ENCODE measurements around the gene KANSL1. TPM values are rescaled to one million over a fixed set of nuclear protein-coding genes. Genes with fewer than 3 reads are reported as not detected.

KANSL1 gene, protein sequence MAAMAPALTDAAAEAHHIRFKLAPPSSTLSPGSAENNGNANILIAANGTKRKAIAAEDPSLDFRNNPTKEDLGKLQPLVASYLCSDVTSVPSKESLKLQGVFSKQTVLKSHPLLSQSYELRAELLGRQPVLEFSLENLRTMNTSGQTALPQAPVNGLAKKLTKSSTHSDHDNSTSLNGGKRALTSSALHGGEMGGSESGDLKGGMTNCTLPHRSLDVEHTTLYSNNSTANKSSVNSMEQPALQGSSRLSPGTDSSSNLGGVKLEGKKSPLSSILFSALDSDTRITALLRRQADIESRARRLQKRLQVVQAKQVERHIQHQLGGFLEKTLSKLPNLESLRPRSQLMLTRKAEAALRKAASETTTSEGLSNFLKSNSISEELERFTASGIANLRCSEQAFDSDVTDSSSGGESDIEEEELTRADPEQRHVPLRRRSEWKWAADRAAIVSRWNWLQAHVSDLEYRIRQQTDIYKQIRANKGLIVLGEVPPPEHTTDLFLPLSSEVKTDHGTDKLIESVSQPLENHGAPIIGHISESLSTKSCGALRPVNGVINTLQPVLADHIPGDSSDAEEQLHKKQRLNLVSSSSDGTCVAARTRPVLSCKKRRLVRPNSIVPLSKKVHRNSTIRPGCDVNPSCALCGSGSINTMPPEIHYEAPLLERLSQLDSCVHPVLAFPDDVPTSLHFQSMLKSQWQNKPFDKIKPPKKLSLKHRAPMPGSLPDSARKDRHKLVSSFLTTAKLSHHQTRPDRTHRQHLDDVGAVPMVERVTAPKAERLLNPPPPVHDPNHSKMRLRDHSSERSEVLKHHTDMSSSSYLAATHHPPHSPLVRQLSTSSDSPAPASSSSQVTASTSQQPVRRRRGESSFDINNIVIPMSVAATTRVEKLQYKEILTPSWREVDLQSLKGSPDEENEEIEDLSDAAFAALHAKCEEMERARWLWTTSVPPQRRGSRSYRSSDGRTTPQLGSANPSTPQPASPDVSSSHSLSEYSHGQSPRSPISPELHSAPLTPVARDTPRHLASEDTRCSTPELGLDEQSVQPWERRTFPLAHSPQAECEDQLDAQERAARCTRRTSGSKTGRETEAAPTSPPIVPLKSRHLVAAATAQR (N-terminal part only)
- total RNA-seq (2012; rRNA removed) (48.0 and 49.6 TPM in 2 replicates), polyA plus RNA-seq (2012; rRNA removed) (15.6 and 19.1 TPM in 2 replicates), Bru-seq, nascent RNA (percentile 96 among the genes with signal in this experiment), BruChase-seq, experiment 1, labeled RNA remaining after a 6-hour chase (percentile 95 among the genes with signal in this experiment), BruChase-seq, experiment 2, labeled RNA remaining after a 2-hour chase (percentile 93 among the genes with signal in this experiment)
- 9.3 and 9.8 TPM in 2 replicates for polyA plus RNA-seq (2012; cell fraction: cytosol; rRNA removed)
- polyA plus RNA-seq (2012; cell fraction: nucleus; rRNA removed; ENCODE audit: low replicate concordance) = 29.7 and 54.2 TPM in 2 replicates
- long read RNA-seq, partial matches to known transcripts = 4 of 12 reads
- long read RNA-seq, other reads (novel, unspliced or antisense) = 8 of 12 reads

DNA sequence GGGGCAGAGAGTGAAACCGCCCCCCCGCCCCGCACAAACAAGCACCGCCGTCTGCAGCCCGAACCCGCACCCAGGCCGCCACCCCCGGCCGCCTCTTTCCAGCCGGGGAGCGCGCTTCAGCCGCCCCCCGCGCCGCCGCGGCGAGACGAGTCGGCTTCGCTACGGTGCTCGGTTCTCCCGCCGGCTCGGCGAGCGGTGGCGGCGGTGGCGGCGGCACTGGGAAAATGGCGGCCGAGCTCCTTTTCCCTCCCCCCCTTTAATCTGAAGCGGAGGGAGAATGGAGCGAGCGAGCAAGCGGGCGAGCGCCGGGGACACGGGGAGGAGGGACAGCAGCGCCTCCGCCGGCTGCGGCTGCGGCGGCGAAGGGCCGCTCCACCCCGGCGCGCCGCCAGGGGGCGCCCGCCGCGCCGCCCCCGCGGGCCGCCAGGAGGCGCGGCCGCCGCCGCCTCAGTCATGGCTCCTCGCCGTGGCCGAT lies at the start of gene KANSL1:
Gene KANSL1 (minus strand): TSS at position 279 of the 475 bp plus-strand sequence. CDS start 21,286 bp downstream, outside the sequence.
- Histone ChIP-seq H2BK15ac (ENCODE audit: low read depth, low read length) (0 out of 3 replicates have a peak within 1 kb of the TSS, but pooled peaks have one; percentile 6), H3K9me3 (ENCODE audit: control insufficient read depth, insufficient read depth, low read length) (no peaks in the 10 kb centered on the region), H3K36me3 (ENCODE audit: control insufficient read depth, insufficient read depth, low read length) (no peaks in the 10 kb centered on the region), H2BK20ac (ENCODE audit: low read depth, low read length) (peak within 1 kb of the TSS; percentile 41; the same call in 1 of the 2 replicates), H3K18ac (ENCODE audit: low read depth, low read length) (peak within 1 kb of the TSS; percentile 72), H3K79me1 (ENCODE audit: low read depth in 1 of 2, low read length in 2 of 2) (peaks cover 10 to 64% of the 10 kb centered on the region in 2 experiments), H3K56ac (ENCODE audit: extremely low read depth, insufficient read depth, low read length) (peak within 1 kb of the TSS; percentile 96), H4K8ac (ENCODE audit: low read depth in 2 of 2, low read length in 2 of 2) (peak within 1 kb of the TSS; percentile 74 to 97), H4K5ac (ENCODE audit: low read depth, low read length) (peak within 1 kb of the TSS; percentile 85), H3K9ac (ENCODE audit: low read depth, low read length) (peak within 1 kb of the TSS; percentile 90), H3K4me1 (ENCODE audit: control insufficient read depth, insufficient read depth, low read length) (peaks cover 8% of the 10 kb centered on the region), H3K14ac (replicated peaks; ENCODE audit: low read depth, low read length) (peak within 1 kb of the TSS; percentile 99), H3K4ac (ENCODE audit: low read depth, low read length) (peak within 1 kb of the TSS; percentile 97), H3K4me3 (ENCODE audit: insufficient read depth, low read depth, low read length) (peak within 1 kb of the TSS; percentile 62), H2AK9ac (replicated peaks; ENCODE audit: low read depth, low read length, poor library complexity) (peak within 1 kb of the TSS; percentile 99), H2AFZ (replicated peaks; ENCODE audit: low read length, poor library complexity) (peak within 1 kb of the TSS; percentile 97), H3K27me3 (ENCODE audit: control insufficient read depth, insufficient read depth, low read length) (no peaks in the 10 kb centered on the region), H2AK5ac (ENCODE audit: low read depth, low read length) (peak within 1 kb of the TSS; percentile 90), H3K9me1 (ENCODE audit: insufficient read depth, low read length) (peaks cover 8% of the 10 kb centered on the region), H3K4me2 (ENCODE audit: low read depth, low read length) (peak within 1 kb of the TSS; percentile 82), H4K91ac (ENCODE audit: insufficient read depth, low read depth, low read length) (peak within 1 kb of the TSS; percentile 94), H4K20me1 (ENCODE audit: insufficient read depth, low read length) (peaks cover 51% of the 10 kb centered on the region), H3K27ac (ENCODE audit: insufficient read depth, low read length) (peak within 1 kb of the TSS; percentile 89), H2BK5ac (ENCODE audit: low read depth, low read length, poor library complexity, severe bottlenecking) (peak within 1 kb of the TSS; percentile 99), H2BK120ac (ENCODE audit: low read depth, low read length) (peak within 1 kb of the TSS; percentile 83), H3K23ac (ENCODE audit: low read depth, low read length) (peak within 1 kb of the TSS; percentile 99)
- POLR2A ChIA-PET (ENCODE audit: unreplicated experiment) = interaction anchor here (0.5 to 0.6 kb wide), 2 partner anchors 131 to 141 kb away, joined by 3 to 9 read pairs; no protein-coding TSS in a partner anchor
- CTCF ChIA-PET = interaction anchor here (0.5 to 1.5 kb wide), 19 partner anchors 13 to 190 kb away, joined by 3 to 13 read pairs (median 3); no protein-coding TSS in a partner anchor
- in situ Hi-C loops (cut with MboI; ENCODE audit: low sequenced_read_pairs) = no loop called here
- ATAC-seq (ENCODE audit: low read depth) (peak; percentile 84), DNase-seq (peak; percentile 87)
- peak; percentile 22; the same call in 1 of the 2 replicates for TF ChIP-seq SMC3 (IDR thresholded peaks at IDR 0.05; ENCODE audit: low read depth, low read length)
- TF ChIP-seq, protein P1, sequence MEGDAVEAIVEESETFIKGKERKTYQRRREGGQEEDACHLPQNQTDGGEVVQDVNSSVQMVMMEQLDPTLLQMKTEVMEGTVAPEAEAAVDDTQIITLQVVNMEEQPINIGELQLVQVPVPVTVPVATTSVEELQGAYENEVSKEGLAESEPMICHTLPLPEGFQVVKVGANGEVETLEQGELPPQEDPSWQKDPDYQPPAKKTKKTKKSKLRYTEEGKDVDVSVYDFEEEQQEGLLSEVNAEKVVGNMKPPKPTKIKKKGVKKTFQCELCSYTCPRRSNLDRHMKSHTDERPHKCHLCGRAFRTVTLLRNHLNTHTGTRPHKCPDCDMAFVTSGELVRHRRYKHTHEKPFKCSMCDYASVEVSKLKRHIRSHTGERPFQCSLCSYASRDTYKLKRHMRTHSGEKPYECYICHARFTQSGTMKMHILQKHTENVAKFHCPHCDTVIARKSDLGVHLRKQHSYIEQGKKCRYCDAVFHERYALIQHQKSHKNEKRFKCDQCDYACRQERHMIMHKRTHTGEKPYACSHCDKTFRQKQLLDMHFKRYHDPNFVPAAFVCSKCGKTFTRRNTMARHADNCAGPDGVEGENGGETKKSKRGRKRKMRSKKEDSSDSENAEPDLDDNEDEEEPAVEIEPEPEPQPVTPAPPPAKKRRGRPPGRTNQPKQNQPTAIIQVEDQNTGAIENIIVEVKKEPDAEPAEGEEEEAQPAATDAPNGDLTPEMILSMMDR (conservative IDR thresholded peaks at IDR 0.05; ENCODE audit: low read depth, low read length) = peak; percentile 87
- TF ChIP-seq, protein P2, sequence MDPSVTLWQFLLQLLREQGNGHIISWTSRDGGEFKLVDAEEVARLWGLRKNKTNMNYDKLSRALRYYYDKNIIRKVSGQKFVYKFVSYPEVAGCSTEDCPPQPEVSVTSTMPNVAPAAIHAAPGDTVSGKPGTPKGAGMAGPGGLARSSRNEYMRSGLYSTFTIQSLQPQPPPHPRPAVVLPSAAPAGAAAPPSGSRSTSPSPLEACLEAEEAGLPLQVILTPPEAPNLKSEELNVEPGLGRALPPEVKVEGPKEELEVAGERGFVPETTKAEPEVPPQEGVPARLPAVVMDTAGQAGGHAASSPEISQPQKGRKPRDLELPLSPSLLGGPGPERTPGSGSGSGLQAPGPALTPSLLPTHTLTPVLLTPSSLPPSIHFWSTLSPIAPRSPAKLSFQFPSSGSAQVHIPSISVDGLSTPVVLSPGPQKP (IDR thresholded peaks at IDR 0.05; ENCODE audit: borderline replicate concordance, low read depth, low read length) = no peak
- peak; percentile 83; the same call in 1 of the 2 replicates for TF ChIP-seq MAZ (IDR thresholded peaks at IDR 0.05; ENCODE audit: borderline replicate concordance, low read depth, low read length)
- no peak for TF ChIP-seq NFE2L2 (IDR thresholded peaks at IDR 0.05; ENCODE audit: low read depth, low read length)
- peak; percentile 11; the same call in 1 of the 2 replicates for TF ChIP-seq POLR2A (IDR thresholded peaks at IDR 0.05; ENCODE audit: low read depth, low read length)
- peak; percentile 57 for TF ChIP-seq RAD21 (IDR thresholded peaks at IDR 0.05; ENCODE audit: low read length)
- dilution Hi-C loops (cut with HindIII; ENCODE audit: low sequenced_read_pairs, unreplicated experiment) = no loop called here
- WGBS, 2 experiments (ENCODE audit: extremely low coverage in 2 of 2, insufficient read length in 1 of 2) = 1% methylated on average over 18 of the region's 72 CpGs; no CpG with 5 or more reads in 1 of the 2 experiments
- BruUV-seq (replicated peaks) = no TSS peak
- intact Hi-C loops (cut with micrococcal nuclease) = no loop called here

Data from IMR-90 (cell line).